A549 treated with AZD9567 at 1 μM for 4 hours (cell line): ENCODE measurements around the gene PCDHGA7. TPM values are rescaled to one million over a fixed set of nuclear protein-coding genes. Genes with fewer than 3 reads are reported as not detected.

Experiments
- total RNA-seq: library from RNA; stranded (reverse); fragments of 200-300 nt; extraction: Qiagen RNA extraction; gene quantifications from 5 replicates; pipeline ENCODE4 v1.2.3, GENCODE V29; 2022; ENCODE audit not compliant: insufficient read depth

Gene PCDHGA7
- total RNA-seq = 0.44 to 0.91 TPM (median 0.79 TPM) in 5 replicates

DNA sequence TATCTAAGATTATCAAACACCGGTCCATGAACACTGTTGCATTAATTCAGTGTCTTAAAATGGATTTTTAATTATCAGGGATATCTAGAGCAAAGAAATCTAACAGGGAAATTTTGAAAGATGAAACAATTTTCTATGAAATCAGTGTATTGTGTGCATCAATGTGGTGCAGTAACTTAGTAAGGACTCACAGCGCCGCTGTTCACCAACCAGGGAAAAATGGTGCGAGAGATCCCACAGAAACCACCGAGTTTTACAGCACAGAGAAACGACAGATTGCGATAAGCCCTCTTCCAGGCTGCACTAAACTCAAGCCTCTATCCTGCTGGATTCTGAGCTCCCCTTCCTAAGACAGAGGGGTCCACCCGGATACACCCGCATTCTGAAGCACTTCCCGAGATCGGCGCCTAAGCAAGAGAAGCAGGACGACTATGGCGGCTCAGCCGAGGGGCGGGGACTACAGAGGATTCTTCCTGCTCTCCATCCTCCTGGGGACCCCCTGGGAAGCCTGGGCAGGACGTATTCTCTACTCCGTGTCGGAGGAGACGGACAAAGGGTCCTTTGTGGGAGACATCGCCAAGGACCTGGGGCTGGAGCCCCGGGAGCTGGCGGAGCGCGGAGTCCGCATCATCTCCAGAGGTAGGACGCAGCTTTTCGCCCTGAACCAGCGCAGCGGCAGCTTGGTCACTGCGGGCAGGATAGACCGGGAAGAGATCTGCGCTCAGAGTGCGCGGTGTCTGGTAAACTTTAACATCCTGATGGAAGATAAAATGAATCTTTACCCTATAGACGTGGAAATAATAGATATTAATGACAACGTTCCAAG lies at the start of gene PCDHGA7:
Gene PCDHGA7 (plus strand): TSS at position 274 of the 826 bp plus-strand sequence. CDS start 158 bp downstream, at position 432.

DNA sequence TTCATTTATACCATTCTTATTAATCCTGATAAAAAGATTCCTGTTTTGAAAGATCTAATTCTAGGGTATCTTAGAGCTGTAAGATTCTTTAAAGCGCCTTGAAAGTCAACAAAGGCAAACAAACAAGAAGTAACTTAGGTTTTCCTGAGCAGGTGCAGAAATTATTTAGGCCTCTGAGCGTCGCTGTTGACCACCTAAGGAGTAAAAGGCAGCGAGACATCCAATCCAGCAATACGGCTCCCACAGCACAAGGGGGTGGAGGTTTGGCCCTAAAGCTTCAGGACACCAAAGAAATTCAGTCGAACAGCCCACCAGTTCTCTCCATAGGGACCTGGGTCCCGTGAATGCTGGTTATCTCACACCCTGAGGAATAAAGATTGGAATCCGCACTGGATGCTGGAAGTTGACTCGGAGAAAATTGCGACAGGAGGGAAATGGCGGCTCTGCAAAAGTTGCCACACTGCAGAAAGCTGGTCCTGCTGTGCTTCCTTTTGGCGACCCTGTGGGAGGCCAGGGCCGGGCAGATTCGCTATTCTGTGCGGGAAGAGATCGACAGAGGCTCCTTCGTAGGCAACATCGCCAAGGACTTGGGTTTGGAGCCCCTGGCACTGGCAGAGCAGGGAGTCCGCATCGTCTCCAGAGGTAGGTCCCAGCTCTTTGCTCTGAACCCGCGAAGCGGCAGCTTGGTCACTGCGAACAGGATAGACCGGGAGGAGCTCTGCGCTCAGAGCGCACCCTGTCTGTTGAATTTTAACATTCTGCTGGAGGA lies 43.8 kb upstream of the PCDHGA7 start, which contains the start of gene PCDHGA2:
Gene PCDHGA2 (plus strand): TSS at position 223 of the 769 bp plus-strand sequence.

DNA sequence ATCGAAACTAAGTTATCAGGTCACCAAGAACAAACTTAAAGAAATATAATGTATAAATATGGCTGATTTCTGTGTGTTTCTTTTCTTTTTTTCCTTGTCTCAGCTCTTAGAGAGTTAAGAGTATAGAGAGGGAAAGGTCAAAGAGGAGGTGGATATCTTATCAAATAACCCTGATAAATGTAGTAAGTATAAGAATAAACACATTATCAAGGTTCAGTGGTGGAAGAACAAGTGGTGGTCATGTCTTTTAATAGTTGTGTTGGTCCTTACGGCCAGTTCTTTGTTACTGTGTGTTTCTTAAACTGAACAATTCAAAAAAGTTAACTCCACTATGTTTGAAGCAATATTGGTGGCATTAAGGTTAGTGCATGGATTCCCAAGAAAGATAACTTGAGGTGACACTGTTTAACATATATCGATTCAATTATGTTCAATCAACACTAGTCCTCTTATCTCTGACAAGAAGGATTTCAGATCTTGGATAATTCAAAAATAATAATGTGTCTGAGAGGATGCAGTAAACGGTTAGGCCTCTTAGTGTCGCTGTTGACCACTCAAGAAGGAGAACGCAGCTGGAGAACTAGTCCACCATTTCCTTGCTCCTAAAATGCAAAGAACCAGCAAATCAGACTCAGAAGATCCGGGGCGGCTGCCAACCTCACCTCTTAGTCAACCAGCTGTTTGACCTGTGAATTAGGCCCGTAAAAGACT lies 39.1 kb upstream of the PCDHGA7 start, which contains the start of gene PCDHGA3:
Gene PCDHGA3 (plus strand): TSS at position 588 of the 711 bp plus-strand sequence. CDS start 205 bp downstream, outside the sequence.

DNA sequence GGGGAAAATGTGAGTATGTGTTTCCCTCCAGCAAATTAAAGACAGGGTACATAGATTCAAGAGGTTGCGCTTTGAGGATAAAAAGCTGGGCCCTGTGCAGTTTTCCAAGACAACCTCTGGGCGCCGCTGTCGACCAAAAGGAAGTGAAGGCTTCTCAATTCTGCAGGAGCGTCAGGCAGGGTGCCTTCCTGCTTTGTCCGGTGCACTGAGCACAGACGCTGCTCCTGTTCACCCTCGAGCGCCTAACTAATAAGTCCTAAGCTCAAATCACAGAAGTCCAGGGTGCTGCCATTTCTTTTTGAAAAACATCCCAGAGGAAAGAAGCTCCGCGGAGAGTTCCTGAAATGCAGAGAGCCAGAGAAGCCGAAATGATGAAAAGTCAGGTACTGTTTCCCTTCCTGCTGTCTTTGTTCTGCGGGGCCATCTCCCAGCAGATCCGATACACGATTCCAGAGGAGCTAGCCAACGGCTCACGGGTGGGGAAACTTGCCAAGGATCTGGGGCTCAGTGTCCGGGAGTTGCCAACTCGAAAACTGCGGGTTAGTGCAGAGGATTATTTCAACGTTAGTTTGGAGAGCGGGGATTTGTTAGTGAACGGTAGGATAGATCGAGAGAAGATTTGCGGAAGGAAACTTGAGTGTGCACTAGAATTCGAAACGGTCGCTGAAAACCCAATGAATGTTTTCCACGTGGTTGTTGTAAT lies 32.5 kb upstream of the PCDHGA7 start, which contains the start of gene PCDHGB1:
Gene PCDHGB1 (plus strand): TSS at position 183 of the 703 bp plus-strand sequence. CDS start 162 bp downstream, at position 345.

DNA sequence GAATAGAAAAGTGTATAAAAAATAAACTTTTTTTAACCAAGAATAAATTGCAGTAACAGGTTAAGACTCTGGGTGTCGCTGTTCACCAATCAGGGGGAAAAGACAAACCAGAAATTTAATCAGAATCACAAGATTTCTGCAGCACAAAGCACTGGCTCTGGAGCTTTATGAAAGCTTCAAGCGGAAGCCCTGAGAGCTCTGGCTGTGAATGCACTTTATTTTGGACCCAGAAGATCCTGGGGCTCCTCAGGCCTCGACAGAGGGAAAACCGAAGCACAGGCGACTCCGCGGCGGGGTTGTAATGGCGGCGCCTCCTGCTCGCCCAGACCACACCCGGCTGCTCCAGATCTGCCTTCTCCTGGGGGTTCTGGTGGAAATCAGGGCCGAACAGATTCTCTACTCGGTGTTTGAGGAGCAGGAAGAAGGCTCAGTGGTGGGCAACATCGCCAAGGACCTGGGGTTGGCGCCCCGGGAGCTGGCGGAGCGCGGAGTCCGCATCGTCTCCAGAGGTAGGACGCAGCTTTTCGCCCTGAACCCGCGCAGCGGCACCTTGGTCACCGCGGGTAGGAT lies 27.6 kb upstream of the PCDHGA7 start, which contains the start of gene PCDHGA4:
Gene PCDHGA4 (plus strand): TSS at position 122 of the 570 bp plus-strand sequence. CDS start 87 bp downstream, at position 209.

DNA sequence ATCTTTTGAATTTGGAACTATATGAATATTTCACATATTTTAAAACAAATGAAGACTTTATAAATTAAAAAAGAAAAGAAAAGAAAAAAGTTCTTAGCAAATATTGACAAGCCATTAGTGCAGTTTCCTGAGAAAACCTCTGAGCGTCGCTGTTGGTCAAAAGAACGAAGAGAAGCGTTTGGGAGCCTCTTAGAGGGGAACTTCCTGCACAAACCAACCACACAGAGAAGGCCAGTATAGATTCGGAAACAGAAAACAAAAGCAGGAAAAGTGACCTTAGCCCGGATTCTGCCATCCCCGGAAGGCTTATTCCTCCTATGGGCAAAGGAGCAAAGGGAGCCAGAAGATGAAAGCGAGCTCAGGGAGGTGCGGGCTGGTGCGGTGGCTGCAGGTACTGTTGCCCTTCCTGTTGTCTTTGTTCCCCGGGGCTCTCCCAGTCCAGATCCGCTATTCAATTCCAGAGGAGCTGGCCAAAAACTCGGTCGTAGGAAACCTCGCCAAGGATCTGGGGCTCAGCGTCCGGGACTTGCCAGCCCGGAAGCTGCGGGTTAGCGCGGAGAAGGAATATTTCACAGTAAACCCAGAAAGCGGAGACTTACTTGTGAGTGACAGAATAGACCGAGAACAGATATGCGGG lies 22.6 kb upstream of the PCDHGA7 start, which contains the start of gene PCDHGB2:
Gene PCDHGB2 (plus strand): TSS at position 205 of the 637 bp plus-strand sequence. CDS start 142 bp downstream, at position 347.

DNA sequence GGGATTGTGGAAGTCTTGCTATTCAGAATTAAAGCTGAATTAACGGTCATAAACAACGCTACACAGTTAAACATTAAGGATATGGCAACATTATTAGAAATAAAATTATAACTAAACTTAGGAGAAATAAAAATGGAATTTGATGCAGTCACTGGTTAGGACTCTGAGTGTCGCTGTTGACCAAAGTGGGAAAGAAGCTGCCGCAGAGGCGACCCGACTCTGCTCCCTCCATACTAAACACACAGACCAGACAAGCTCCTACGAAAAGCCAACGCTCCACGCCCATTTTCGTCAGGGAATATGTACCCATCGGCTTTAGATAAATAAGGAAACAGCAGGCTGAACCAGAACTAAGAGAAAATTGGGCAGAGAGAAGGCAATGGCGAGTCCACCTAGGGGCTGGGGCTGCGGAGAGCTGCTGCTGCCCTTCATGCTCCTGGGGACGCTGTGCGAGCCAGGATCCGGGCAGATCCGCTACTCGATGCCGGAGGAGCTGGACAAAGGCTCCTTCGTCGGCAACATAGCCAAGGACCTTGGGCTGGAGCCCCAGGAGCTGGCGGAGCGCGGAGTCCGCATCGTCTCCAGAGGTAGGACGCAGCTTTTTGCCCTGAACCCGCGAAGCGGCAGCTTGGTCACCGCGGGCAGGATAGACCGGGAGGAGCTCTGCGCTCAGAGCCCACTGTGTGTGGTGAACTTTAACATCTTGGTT lies 18.4 kb upstream of the PCDHGA7 start, which contains the start of gene PCDHGA5:
Gene PCDHGA5 (plus strand): TSS at position 211 of the 709 bp plus-strand sequence. CDS start 169 bp downstream, at position 380.

DNA sequence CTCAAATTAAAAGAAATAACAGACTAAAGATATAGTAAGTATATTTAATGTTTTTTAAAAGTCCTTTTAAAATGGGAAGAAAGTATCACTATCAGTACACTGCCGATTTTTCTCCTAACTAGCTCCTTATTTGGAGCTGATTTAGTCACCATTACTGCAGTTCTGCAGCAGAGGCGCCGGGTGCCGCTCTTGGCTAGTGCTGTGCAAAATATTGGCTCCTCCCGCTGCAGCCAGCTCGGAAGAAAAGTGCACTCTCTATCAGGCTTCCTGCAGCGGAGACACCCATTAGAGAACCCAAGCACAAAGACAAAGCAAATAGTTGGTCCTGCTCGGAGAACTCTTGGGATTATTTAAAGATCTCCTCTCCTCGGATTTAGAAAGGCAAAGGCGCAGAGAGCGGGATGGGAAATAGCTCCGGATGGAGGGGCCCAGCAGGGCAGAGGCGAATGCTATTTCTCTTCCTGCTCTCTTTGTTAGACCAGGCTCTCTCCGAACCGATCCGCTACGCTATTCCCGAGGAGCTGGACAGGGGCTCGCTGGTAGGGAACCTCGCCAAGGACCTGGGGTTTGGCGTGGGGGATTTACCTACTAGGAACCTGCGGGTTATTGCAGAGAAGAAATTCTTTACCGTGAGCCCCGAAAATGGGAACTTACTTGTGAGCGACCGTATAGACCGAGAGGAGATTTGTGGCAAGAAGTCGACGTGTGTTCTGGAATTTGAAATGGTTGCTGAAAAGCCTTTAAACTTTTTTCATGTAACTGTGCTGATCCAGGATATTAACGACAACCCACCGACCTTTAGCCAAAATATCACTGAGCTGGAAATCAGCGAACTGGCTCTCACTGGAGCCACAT lies 12.3 kb upstream of the PCDHGA7 start, which contains the start of gene PCDHGB3:
Gene PCDHGB3 (plus strand): TSS at position 249 of the 855 bp plus-strand sequence. CDS start 153 bp downstream, at position 402.

DNA sequence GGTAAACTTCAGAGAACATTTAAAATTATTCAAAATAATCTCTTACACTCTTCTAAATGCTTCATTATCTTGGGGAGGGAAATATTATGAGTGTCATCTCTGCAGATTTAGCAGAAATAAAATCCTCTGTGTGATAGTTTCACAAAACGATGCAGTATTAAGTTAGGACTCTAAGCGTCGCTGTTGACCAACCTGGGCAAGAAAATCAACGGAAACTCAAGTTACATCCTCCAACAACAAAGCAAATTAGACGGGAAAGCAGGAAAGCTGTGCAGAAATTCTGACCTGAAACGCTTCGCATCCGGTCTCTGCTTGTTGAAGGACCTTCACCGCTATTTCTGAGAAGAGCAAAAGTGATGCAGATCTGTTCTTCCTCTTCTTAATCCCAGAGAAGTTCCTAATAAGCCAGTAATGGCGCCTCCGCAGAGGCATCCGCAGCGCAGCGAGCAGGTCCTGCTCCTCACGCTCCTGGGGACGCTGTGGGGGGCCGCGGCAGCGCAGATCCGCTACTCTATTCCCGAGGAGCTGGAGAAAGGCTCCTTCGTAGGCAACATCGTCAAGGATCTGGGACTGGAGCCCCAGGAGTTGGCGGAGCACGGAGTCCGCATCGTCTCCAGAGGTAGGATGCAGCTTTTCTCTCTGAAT lies 8.7 kb upstream of the PCDHGA7 start, which contains the start of gene PCDHGA6:
Gene PCDHGA6 (plus strand): TSS at position 219 of the 645 bp plus-strand sequence. CDS start 193 bp downstream, at position 412.

DNA sequence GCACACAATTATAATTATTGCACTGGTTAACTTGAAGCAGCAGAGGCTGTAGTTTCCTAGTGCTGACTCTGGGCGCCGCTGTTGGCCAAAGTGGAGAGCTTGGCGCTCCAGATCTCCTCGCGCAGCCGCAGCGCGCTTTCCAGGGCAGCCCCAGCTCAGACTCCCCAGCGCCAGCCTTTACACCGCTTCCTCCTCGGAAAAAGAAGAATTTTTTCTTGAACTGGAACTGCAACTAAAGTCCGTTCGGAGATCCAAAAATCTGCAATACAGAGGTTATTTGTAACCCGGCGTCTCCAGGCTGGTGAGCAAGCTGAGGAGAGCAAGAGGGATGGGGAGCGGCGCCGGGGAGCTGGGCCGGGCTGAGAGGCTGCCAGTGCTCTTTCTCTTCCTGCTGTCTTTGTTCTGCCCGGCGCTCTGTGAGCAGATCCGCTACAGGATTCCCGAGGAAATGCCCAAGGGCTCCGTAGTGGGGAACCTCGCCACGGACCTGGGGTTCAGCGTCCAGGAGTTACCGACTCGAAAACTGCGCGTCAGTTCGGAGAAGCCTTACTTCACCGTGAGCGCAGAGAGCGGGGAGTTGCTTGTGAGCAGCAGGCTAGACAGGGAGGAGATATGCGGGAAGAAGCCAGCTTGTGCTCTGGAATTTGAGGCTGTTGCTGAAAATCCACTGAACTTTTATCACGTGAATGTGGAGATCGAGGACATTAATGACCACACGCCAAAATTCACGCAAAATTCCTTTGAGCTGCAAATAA lies 5.2 kb downstream of the PCDHGA7 start, which contains the start of gene PCDHGB4:
Gene PCDHGB4 (plus strand): TSS at position 142 of the 755 bp plus-strand sequence. CDS start 187 bp downstream, at position 329.

DNA sequence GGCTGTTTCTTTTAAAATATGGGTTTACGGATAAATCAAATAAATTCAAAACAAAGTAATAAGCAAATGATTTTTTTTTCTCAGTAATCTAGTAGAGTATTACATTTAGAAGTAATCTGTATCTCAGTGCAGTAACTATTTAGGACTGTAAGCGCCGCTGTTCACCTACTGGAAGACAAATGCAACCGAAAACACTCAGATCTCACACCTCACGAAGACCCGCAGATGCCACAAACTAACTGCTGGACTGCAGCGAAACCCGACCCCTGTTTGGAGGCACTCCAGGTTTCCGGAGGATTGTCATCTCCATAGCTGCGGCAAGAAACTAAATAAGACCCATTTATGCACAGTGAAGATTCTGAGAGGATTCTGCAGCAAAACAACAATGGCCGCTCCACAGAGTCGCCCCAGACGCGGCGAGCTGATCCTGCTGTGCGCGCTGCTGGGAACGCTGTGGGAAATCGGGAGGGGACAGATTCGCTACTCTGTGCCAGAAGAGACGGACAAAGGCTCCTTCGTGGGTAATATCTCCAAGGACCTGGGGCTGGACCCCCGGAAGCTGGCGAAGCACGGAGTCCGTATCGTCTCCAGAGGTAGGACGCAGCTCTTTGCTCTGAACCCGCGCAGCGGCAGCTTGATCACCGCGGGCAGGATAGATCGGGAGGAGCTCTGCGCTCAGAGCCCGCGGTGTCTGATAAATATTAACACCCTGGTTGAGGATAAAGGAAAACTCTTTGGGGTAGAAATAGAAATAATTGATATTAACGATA lies 10.1 kb downstream of the PCDHGA7 start, which contains the start of gene PCDHGA8:
Gene PCDHGA8 (plus strand): TSS at position 205 of the 770 bp plus-strand sequence. CDS start 181 bp downstream, at position 386.

DNA sequence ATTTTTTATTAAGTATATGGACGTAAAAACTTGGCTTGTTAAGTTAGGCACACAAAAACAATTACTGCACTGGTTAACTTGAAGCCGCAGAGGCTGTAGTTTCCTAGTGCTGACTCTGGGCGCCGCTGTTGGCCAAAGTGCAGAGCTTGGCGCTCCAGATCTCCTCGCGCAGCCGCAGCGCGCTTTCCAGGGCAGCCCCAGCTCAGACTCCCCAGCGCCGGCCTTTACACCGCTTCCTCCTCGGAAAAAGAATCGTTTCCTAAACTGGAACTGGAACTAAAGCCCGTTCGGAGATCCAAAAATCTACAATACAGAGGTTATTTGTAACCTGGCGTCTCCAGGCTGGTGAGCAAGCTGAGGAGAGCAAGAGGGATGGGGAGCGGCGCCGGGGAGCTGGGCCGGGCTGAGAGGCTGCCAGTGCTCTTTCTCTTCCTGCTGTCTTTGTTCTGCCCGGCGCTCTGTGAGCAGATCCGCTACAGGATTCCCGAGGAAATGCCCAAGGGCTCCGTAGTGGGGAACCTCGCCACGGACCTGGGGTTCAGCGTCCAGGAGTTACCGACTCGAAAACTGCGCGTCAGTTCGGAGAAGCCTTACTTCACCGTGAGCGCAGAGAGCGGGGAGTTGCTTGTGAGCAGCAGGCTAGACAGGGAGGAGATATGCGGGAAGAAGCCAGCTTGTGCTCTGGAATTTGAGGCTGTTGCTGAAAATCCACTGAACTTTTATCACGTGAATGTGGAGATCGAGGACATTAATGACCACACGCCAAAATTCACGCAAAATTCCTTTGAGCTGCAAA lies 15.4 kb downstream of the PCDHGA7 start, which contains the start of gene PCDHGB5:
Gene PCDHGB5 (plus strand): TSS at position 192 of the 796 bp plus-strand sequence. CDS start 181 bp downstream, at position 373.

DNA sequence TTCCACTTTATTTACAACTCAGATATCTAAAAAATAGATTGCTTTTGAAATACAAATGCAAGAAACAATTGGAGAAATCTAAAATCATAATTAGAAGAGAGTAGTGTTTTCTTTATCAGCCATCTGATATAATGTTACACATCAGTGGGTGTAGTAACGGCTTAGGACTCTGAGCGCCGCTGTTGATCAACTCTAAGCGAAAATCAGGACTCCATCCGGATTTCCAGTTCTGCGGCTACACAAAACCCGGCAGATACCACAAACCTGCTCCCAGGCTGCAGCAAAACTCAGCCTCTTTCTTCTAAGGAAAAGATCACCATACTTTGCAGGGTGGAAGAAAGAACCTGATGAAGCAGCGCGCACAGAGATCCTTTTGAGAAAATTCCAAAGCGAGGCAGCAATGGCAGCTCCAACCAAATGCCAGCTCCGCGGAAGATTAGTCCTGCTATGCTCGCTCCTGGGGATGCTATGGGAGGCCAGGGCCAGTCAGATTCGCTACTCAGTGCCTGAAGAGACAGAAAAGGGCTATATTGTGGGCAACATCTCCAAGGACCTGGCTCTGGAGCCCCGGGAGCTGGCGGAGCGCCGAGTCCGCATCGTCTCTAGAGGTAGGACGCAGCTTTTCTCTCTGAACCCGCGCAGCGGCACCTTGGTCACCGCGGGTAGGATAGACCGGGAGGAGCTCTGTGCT lies 20.2 kb downstream of the PCDHGA7 start, which contains the start of gene PCDHGA9:
Gene PCDHGA9 (plus strand): TSS at position 226 of the 691 bp plus-strand sequence. CDS start 175 bp downstream, at position 401.

DNA sequence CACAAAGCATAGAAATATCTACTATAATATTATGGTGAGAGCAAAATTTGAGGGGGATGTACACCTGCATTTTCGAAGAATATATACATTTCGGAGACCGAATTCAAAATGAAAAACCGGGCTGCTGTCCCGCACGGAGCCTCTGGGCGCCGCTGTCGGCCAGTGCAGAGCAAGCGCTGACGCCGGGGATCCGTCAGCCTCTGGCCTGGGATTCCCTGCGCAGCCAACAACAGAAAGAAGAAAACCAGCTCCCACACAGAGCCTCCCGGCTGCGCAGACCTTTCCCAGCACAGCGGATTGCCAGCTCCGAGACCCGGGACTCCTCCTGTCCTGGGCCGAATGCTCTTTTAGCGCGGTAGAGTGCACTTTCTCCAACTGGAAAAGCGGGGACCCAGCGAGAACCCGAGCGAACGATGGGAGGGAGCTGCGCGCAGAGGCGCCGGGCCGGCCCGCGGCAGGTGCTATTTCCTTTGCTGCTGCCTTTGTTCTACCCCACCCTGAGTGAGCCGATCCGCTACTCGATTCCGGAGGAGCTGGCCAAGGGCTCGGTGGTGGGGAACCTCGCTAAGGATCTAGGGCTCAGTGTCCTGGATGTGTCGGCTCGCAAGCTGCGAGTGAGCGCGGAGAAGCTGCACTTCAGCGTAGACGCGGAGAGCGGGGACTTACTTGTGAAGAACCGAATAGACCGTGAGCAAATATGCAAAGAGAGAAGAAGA lies 25.4 kb downstream of the PCDHGA7 start, which contains the start of gene PCDHGB6:
Gene PCDHGB6 (plus strand): TSS at position 232 of the 716 bp plus-strand sequence. CDS start 182 bp downstream, at position 414.

